ENCODE results near the gene RAD54L. TPM values are rescaled to one million over a fixed set of nuclear protein-coding genes. Genes with fewer than 3 reads are reported as not detected.

The RAD54L gene
- polyA plus RNA-seq, 1 donor from 2014 or later = 1.1 TPM

DNA sequence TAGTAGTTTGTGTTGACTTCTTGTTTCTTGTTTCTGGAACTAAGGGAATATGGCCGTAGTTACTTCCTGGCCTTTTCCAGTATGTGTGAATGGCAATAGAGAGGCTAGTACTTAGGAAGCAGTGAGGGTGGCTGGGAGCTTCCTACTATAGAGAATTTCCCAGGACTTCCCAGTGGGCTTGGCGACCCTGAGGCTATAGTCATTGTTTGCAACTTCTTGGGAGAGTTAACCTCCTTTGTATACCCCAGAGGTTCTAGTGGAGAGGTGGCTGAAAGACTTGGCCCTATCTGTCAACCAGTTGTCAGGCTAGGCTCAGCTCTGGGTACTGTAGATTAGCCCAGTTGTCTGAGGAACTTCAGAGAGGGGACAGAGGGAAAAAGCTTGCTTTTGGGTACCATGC, 15.6 kb downstream of the RAD54L start:
- no peak overlapping the region for H3K9ac ChIP-seq (ENCODE audit: low read length)
- H3K79me2 ChIP-seq (replicated peaks; ENCODE audit: insufficient read depth, low read length) = no peaks in the 10 kb centered on the region
- H4K20me1 ChIP-seq (ENCODE audit: insufficient read depth) = no peaks in the 10 kb centered on the region
- no peaks in the 10 kb centered on the region for H3K36me3 ChIP-seq (ENCODE audit: insufficient read depth, low read length)
- H3K4me2 ChIP-seq (ENCODE audit: low read length) = no peak overlapping the region
- H2AFZ ChIP-seq (ENCODE audit: low read depth, low read length) = no peak overlapping the region
- no peaks in the 10 kb centered on the region for H3K9me3 ChIP-seq (ENCODE audit: low read length)
- no peak overlapping the region for H3K27ac ChIP-seq (ENCODE audit: low read length)
- H3K9me2 ChIP-seq (ENCODE audit: insufficient read depth, low read length) = no peaks in the 10 kb centered on the region
- H3F3A ChIP-seq (ENCODE audit: insufficient read depth, low read length, poor library complexity, severe bottlenecking) = no peaks in the 10 kb centered on the region
- no peak overlapping the region for H3K4me3 ChIP-seq (ENCODE audit: low read length)
- TF ChIP-seq MXI1 (conservative IDR thresholded peaks at IDR 0.05; ENCODE audit: poor library complexity, severe bottlenecking) (no peak), EZH2 (IDR thresholded peaks at IDR 0.05; ENCODE audit: borderline replicate concordance, insufficient read depth, low read length, poor library complexity, severe bottlenecking) (no peak), EP300 (conservative IDR thresholded peaks at IDR 0.05; ENCODE audit: poor library complexity, severe bottlenecking) (no peak), POLR2AphosphoS5 (IDR thresholded peaks at IDR 0.05) (no peak), TAF1 (IDR thresholded peaks at IDR 0.05; ENCODE audit: low read depth) (no peak), REST (IDR thresholded peaks at IDR 0.05; ENCODE audit: borderline replicate concordance) (no peak), RAD21 (conservative IDR thresholded peaks at IDR 0.05) (no peak), SMC3 (conservative IDR thresholded peaks at IDR 0.05; ENCODE audit: poor library complexity) (no peak)
- TF ChIP-seq, protein P1, sequence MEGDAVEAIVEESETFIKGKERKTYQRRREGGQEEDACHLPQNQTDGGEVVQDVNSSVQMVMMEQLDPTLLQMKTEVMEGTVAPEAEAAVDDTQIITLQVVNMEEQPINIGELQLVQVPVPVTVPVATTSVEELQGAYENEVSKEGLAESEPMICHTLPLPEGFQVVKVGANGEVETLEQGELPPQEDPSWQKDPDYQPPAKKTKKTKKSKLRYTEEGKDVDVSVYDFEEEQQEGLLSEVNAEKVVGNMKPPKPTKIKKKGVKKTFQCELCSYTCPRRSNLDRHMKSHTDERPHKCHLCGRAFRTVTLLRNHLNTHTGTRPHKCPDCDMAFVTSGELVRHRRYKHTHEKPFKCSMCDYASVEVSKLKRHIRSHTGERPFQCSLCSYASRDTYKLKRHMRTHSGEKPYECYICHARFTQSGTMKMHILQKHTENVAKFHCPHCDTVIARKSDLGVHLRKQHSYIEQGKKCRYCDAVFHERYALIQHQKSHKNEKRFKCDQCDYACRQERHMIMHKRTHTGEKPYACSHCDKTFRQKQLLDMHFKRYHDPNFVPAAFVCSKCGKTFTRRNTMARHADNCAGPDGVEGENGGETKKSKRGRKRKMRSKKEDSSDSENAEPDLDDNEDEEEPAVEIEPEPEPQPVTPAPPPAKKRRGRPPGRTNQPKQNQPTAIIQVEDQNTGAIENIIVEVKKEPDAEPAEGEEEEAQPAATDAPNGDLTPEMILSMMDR (IDR thresholded peaks at IDR 0.05; ENCODE audit: poor library complexity, severe bottlenecking) = no peak
- H3K27me3 ChIP-seq (ENCODE audit: insufficient read depth, low read depth, low read length) = no peaks in the 10 kb centered on the region

- Histone ChIP-seq H2AFZ (ENCODE audit: low read depth, low read length) (no peak overlapping the region), H3K36me3 (ENCODE audit: insufficient read depth, low read length) (no peaks in the 10 kb centered on the region), H3K4me2 (ENCODE audit: low read length) (no peak overlapping the region), H3F3A (ENCODE audit: insufficient read depth, low read length, poor library complexity, severe bottlenecking) (no peaks in the 10 kb centered on the region), H3K27ac (ENCODE audit: low read length) (no peak overlapping the region), H3K9me3 (ENCODE audit: low read length) (no peaks in the 10 kb centered on the region), H3K9me2 (ENCODE audit: insufficient read depth, low read length) (no peaks in the 10 kb centered on the region), H3K27me3 (ENCODE audit: insufficient read depth, low read depth, low read length) (no peaks in the 10 kb centered on the region), H3K4me3 (ENCODE audit: low read length) (no peak overlapping the region), H4K20me1 (ENCODE audit: insufficient read depth) (no peaks in the 10 kb centered on the region), H3K79me2 (replicated peaks; ENCODE audit: insufficient read depth, low read length) (no peaks in the 10 kb centered on the region), H3K9ac (ENCODE audit: low read length) (no peak overlapping the region)
- TF ChIP-seq RAD21 (conservative IDR thresholded peaks at IDR 0.05) (no peak), EZH2 (IDR thresholded peaks at IDR 0.05; ENCODE audit: borderline replicate concordance, insufficient read depth, low read length, poor library complexity, severe bottlenecking) (no peak), EP300 (conservative IDR thresholded peaks at IDR 0.05; ENCODE audit: poor library complexity, severe bottlenecking) (no peak), POLR2AphosphoS5 (IDR thresholded peaks at IDR 0.05) (no peak), REST (IDR thresholded peaks at IDR 0.05; ENCODE audit: borderline replicate concordance) (no peak), MXI1 (conservative IDR thresholded peaks at IDR 0.05; ENCODE audit: poor library complexity, severe bottlenecking) (no peak), SMC3 (conservative IDR thresholded peaks at IDR 0.05; ENCODE audit: poor library complexity) (no peak), TAF1 (IDR thresholded peaks at IDR 0.05; ENCODE audit: low read depth) (no peak)
- TF ChIP-seq, protein P1 (IDR thresholded peaks at IDR 0.05; ENCODE audit: poor library complexity, severe bottlenecking) = no peak
Measured at GRCh38 chr1:46268578-46268977, 21.0 kb downstream of the RAD54L start.
